HK-2 (cell line): ENCODE measurements around the gene POLR1D.
A peak's percentile ranks its signal among the peaks of the same experiment; 100 is the strongest.
"Not testable (repeated sequence)": the region's sequence is repeated elsewhere in the genome, so short reads cannot be mapped to it uniquely, and the experiment has no call there.

ENCODE experiments used
- DNase-seq: peaks from one replicate; pipeline ENCODE4 v3.0.0-alpha.2; 2018; ENCODE audit not compliant: unreplicated experiment

The POLR1D gene

GRCh38 chr13:27617881-27618321, 3.8 kb upstream of the POLR1D start:
- no peak for DNase-seq

- no peak for DNase-seq
Measured at GRCh38 chr13:27619093-27619727, 2.5 kb upstream of the POLR1D start.

GRCh38 chr13:27619728-27620376, 1.8 kb upstream of the POLR1D start:
- DNase-seq, result no peak

- DNase-seq, result peak; percentile 92
Measured at GRCh38 chr13:27620377-27621115, 1.1 kb upstream of the POLR1D start, which contains the start of gene LNX2. Gene LNX2 (minus strand): TSS chr13:27620529. CDS start chr13:27581703, 38,826 bp downstream.

- DNase-seq, result no peak
Measured at GRCh38 chr13:27621116-27621365, 651 bp upstream of the POLR1D start.

GRCh38 chr13:27622102-27622820, 569 bp downstream of the POLR1D start:
- DNase-seq, result no peak

- DNase-seq, result no peak
Measured at GRCh38 chr13:27622881-27623280, 1.2 kb downstream of the POLR1D start.

- no peak for DNase-seq
Measured at GRCh38 chr13:27624071-27624470, 2.4 kb downstream of the POLR1D start.

GRCh38 chr13:27625839-27626238, 4.1 kb downstream of the POLR1D start:
- no peak for DNase-seq

GRCh38 chr13:27627380-27627779, 5.7 kb downstream of the POLR1D start:
- no peak for DNase-seq

GRCh38 chr13:27628081-27628480, 6.4 kb downstream of the POLR1D start:
- DNase-seq, result no peak

- DNase-seq, result not testable (repeated sequence)
Measured at GRCh38 chr13:27628766-27629165, 7.1 kb downstream of the POLR1D start.

GRCh38 chr13:27631156-27631555, 9.5 kb downstream of the POLR1D start:
- DNase-seq, result no peak

- DNase-seq, result no peak
Measured at GRCh38 chr13:27631665-27632064, 10.0 kb downstream of the POLR1D start.

- DNase-seq, result no peak
Measured at GRCh38 chr13:27632214-27632613, 10.5 kb downstream of the POLR1D start.

GRCh38 chr13:27632648-27633047, 11.0 kb downstream of the POLR1D start:
- no peak for DNase-seq

GRCh38 chr13:27634231-27634630, 12.5 kb downstream of the POLR1D start:
- DNase-seq, result no peak

GRCh38 chr13:27634791-27635190, 13.1 kb downstream of the POLR1D start:
- DNase-seq, result no peak

GRCh38 chr13:27635266-27635665, 13.6 kb downstream of the POLR1D start:
- no peak for DNase-seq

- DNase-seq, result no peak
Measured at GRCh38 chr13:27636589-27637288, 15.0 kb downstream of the POLR1D start.

GRCh38 chr13:27637289-27637626, 15.6 kb downstream of the POLR1D start:
- DNase-seq, result no peak

- DNase-seq, result no peak
Measured at GRCh38 chr13:27638001-27638400, 16.3 kb downstream of the POLR1D start.
